HG03520 (cell line): Measurements from ENCODE around the gene PRKCH.

Source experiments
- ATAC-seq: cut with Tn5 transposase; IDR thresholded peaks from one replicate; pipeline ENCODE4 v1.9.1; 2021; ENCODE audit warnings: mild to moderate bottlenecking, moderate library complexity; ENCODE audit not compliant: unreplicated experiment

PRKCH gene

GRCh38 chr14:61469781-61470180, 148.4 kb downstream of the PRKCH start:
- ATAC-seq, result no peak

DNA sequence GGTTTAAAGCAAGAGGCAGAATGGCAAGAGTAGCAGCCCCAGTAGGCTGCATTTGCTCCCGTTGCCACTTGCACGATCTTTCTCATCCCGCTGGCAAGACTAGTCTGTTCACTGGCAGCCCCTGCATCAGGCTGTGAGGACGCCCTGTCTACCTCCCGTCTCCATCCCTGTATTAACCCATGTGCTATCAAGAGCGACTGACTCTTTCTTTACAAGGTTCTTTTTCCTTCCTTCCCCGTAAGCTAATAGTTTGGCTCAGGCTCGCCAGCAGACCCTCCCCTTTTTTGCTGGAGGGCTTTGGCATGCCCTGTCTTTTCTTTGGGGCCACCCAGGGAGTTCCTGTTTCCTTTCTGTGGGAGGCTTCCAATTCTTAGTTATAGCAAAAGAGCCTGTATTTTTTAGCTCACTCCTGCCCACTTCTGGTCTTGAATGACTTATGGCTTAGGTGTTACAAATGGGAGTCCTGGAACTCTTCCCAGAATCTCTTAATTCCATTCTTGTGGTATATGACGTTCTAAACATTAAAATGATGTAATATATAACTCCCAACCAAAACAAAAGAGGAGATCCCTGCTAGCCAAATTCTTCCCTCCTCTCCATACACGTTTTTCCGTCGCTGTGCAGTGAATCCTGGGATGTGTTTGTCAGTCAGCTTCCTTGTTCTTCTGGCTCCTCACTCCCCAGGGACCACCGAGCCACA, 149.0 kb downstream of the PRKCH start:
- no peak for ATAC-seq

- ATAC-seq, result no peak
These were observed 149.5 kb downstream of the PRKCH start for GRCh38 chr14:61470961-61471293.

DNA sequence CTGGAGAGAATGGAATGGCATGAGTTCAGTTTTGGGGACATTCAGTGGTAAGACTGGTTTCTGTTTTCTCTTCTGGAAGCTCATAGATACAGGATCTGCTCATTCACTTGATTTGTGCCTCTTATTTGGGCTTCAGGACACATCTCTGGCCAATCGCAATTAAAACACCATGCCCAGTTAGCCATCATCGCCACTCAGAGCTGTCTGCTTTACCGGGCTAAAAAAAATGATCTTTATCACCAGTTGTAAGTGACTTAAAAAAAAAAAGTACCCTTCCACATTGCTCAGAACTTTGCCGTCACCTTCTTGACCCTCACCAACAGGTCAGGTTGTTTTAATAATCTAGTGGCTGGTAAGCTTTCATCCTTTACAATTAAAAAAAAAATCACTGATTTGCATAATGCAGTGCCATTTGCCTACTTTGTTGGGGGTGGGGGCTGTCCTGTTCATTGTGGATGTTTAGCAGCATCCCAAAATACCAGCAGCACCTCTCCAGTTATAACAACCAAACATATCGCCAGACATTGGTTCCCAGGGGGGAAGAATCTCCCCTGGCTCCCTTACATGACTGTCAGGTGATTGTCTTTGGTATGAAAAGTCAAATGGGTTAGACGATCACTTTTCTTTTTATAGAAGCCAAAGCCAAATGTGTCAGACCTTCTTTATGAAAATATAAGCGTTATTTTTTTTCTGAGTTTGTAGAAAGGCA, 150.1 kb downstream of the PRKCH start:
- no peak for ATAC-seq

DNA sequence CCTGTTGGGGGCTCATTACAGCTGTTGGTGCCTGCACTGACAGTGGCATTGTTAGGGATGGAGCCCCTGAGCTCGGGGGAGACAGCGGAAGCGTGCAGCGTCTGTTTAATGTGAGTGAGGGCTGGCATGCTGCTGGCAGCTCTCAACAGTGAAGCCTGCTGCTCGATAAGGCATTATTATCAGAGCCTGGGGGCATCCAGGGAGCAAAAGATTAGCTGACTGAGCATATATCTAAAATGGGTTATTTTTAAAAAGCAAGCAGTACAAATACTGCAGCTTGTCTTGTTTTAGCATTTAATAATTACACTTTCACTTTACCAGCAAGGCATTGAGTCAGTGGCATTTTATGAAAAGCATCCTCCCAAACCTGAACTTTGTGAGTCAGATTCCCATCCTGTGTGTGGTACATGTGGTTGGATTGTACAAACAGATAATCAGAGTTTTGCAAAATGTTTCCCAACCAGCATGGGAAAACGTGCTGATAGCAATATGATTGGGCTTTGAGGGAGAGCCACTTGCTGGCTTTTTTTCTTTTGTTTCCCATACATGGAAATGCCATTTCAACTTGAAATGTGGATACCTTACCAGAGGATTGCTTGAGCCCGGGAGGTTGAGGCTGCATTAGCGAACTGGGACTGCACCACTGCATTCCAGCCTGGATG, 150.8 kb downstream of the PRKCH start:
- no peak for ATAC-seq

DNA sequence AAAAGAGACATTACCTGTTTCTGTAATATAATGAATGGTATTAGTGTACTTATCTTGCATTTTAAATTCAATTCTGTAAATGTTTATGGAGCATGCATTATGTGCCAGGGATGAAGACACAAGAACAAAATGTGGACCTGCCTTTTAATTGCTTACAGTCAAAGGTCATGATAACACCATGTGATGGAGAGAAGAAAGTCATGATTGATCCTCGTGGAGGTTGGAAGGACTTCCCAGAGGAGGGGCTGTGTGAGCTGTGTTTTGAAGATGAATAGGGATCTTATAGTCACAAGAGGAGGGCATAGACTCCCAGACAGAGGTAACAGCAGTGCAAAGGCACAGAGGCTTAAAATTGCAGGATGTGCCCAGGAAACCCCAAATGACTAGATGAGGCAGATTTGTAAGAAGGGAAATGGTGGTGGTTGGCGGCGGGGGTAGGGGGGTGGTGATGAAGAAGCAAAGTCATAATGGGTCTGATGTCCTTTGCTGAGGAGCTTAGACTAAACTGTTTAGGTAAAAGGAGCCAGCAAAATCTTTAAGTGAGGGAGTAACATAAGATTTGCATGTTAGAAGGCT, 151.5 kb downstream of the PRKCH start:
- no peak for ATAC-seq

GRCh38 chr14:61474015-61474414, 152.6 kb downstream of the PRKCH start:
- ATAC-seq, result no peak

- ATAC-seq, result no peak
These were observed 153.3 kb downstream of the PRKCH start for GRCh38 chr14:61474701-61475100.

- no peak for ATAC-seq
These were observed 153.9 kb downstream of the PRKCH start for GRCh38 chr14:61475316-61475715.

DNA sequence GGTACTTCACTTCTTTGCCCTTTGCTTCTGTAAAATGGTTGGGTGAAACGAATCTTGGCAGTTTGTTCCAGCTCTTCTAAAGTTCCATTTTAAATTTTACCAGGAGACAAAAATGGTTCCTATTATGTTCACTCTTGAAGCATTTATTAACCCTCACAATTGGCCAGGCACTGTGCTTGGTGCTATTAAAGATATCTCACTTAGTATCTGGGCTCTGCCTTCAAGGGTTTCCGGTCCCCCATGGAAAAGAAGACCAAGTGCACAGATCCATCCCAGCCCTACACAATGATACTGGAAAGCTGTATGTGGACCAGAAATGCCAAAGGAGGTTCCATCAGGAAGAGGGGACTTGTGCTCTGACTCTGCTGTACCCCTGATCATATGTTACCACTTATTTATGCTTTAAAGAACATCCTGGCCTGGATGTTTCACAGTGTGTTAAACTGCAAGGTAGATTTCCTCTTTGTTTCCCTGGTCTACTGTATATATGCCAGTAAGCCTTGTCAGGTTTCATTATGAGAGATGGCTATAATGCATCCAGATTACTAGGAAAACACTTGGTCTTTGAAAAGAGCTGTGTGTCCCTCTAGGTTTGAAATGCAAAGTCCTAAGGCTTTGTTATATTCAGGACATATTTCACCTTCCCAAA, 154.8 kb downstream of the PRKCH start:
- ATAC-seq, result no peak

DNA sequence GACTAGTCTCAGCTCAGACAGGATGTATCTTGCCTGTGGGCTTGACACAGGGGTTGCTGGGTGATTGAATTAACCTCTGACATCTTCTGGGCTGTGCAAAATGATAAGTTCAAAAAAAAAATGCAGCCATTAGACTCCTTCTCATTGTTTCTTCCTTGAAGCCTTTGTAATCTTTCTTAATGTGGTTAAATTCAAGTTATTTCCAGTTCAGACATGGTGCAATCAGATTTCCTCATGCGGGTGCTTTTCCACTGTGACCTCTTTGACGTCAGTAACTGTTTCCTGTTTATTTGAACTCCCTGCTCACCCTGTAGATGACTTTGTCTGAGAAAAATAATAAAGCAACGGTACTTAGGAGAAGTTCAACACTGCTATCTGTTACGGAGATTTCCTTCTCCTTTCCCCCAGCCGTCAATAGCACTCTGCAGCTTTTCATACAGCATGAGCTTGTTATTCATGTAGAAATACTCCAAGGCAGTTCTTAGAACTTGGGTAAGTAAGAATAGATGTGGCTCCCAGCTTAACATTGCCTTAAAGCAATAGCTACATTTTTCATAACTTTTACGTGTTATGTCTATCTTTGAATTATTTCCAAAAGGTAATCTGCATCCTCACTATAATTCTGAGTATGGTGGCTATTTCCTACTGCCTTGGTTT, 155.5 kb downstream of the PRKCH start:
- ATAC-seq, result no peak

DNA sequence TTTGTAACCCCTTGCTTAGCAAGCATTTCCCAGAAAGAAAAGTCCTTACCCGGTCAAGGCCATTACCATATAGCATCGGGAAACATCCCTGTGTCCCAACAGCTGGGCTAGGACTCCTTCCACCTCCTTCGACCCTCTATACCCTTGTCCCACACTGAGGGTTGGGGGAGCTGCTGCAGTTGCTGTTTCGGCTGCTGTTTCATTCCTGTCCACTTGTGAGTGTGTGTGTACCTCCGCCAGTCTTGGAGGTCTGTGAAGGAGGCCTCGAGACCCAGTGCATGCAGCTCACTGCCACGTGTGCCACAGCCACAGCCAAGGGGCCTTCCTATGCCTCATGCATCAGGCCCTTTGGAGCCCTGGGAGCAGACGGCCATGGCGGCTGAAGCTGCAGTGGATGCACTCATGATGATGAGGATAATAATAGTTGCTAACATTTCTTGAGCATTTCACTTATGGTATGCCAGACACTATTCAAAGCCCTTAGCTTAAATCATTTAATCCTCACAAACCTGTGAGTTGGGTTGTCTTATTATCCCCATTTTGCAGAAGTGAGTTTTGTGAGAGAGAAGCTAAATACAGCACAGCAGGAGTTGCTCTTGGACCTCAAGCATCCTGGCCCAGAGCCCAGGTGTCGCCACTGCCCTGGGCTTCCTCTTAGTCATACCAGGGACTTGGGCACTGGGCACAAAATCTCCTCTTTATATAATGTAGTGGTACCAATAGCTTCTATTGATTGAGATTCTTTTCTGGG, 156.5 kb downstream of the PRKCH start:
- ATAC-seq, result no peak

GRCh38 chr14:61478971-61479473, 157.6 kb downstream of the PRKCH start:
- ATAC-seq, result peak; percentile 35

GRCh38 chr14:61479746-61480502, 158.5 kb downstream of the PRKCH start:
- ATAC-seq, result no peak

GRCh38 chr14:61480704-61481285, 159.4 kb downstream of the PRKCH start:
- no peak for ATAC-seq

DNA sequence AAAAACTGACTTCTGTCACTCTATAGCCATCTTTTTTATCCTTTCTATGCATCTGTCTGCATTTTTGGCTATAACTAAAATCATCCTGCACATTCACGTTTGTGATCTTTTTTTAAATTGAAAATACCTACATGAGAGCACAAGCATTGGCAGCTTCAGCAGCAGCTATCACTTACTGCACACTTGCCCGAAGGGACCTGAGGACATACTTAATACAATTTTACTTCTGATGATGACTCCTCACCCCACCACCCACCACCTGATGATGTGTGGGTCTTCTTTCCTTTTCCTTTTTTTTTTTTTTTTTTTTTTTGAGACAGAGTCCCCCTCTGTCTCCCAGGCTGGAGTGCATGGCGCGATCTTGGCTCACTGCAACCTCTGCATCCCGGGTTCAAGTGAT, 160.3 kb downstream of the PRKCH start:
- ATAC-seq, result no peak

DNA sequence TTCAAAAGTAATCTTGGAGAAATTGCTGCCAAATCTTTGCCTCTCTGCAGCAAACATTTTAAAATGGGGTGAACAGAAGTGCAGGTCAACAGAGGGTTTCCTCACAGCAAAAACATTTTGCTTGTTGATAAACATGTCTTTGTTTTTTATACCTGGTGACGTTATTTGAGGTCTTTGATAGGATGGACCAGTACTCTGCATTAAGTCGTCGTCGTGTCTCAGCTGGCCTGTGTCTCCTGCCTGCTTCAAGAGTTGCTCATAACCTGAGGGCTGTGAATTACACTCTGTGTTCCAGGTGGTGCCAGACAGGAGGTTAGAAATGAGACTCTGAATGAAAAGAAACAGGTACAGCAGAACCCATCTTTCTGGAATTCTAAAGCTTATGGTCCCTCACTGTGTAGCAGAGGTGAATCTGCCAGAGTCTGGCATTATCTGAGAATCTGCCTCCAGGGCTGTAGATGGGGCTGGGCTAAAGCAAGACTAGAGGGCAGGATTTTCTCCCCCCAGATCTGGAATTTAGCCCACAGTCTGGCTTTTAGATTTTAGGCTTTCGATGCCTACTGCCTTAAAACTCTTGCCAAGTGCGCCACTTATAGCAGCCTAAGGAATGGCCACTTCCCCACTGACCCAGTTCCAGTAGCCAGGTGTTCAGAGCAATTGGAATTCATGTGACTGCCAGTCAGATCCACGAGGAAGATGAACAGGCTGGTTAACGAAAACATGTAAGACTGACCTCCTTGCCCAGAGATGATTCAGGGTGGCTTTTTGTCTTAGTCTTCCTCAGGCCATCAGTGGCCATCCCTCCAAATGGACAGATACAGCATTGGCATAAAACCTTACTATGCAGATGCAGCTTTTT, 161.2 kb downstream of the PRKCH start:
- ATAC-seq, result no peak

- no peak for ATAC-seq
These were observed 162.1 kb downstream of the PRKCH start for GRCh38 chr14:61483476-61483875.
